Kidney epithelial cell (primary cell): ENCODE results near the gene RGS10. TPM values are rescaled to one million over a fixed set of nuclear protein-coding genes. Genes with fewer than 3 reads are reported as not detected.

Experiments
- DNase-seq: peaks from one replicate; pipeline ENCODE4 v3.0.0-alpha.2; 2010; ENCODE audit warnings: low read depth
- H3K27me3 ChIP-seq: 2 replicates; pipeline ENCODE4 v1.6.0; 2011; ENCODE audit warnings: low read length; ENCODE audit not compliant: control insufficient read depth, insufficient read depth
- H3K36me3 ChIP-seq: 2 replicates; pipeline ENCODE4 v1.5.1; 2011; ENCODE audit warnings: low read length; ENCODE audit not compliant: control insufficient read depth, insufficient read depth
- H3K4me3 ChIP-seq: 2 replicates; pipeline ENCODE4 v1.5.1; 2011; ENCODE audit warnings: low read depth, mild to moderate bottlenecking, control low read depth, low read length
- total RNA-seq: library from RNA; depleted of rRNA; stranded (reverse); fragments of >200 nt; gene quantifications from 2 replicates; pipeline ENCODE4 v1.2.3, GENCODE V29; 2015
- TF ChIP-seq, protein P1 (sequence below): IDR thresholded peaks from 2 replicates; pipeline ENCODE4 v1.5.1; 2011; ENCODE audit warnings: mild to moderate bottlenecking, moderate library complexity, low read length, control low read depth, inconsistent platforms; ENCODE audit not compliant: insufficient read depth, poor library complexity, severe bottlenecking

Gene RGS10, protein sequence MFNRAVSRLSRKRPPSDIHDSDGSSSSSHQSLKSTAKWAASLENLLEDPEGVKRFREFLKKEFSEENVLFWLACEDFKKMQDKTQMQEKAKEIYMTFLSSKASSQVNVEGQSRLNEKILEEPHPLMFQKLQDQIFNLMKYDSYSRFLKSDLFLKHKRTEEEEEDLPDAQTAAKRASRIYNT
- total RNA-seq: 35.1 and 43.7 TPM in 2 replicates

DNA sequence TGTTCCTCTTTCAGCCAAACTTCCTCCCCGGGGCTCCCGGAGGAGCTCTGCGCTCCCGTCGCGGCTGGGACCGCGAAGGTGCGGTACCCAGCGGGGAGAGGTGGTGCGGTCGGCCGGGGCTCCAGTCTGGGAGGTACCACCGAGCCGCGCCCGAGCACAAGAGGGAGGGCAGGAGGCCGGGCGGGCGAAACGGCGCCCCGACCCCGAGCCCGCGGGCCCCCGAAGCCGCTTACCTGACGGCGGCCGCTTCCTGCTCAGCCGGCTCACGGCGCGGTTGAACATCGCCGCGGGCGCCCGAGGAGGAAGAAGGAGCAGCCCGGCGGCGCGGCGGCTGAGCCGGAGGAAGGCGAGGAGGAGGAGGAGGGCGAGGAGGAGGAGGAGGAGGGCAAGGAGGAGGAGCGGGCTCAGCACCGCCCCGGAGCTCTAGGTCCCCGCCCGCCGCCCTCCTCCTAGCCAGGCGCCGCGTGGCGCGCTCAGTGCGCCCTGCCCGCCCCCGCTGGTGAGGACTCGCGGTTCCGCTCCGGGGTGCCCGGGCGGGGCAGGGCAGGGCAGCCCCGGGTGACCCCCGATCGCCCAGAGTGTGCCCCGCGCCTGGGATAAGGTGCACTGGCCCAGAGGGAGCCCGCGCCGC lies at the start of gene RGS10:
Gene RGS10 (minus strand): TSS at position 363 of the 631 bp plus-strand sequence. CDS start 81 bp downstream, at position 282.
- DNase-seq: no peak
- Histone ChIP-seq H3K4me3 (peak within 1 kb of the TSS; percentile 59), H3K36me3 (no peaks in the 10 kb centered on the region), H3K27me3 (no peaks in the 10 kb centered on the region)
- TF ChIP-seq, protein P1, sequence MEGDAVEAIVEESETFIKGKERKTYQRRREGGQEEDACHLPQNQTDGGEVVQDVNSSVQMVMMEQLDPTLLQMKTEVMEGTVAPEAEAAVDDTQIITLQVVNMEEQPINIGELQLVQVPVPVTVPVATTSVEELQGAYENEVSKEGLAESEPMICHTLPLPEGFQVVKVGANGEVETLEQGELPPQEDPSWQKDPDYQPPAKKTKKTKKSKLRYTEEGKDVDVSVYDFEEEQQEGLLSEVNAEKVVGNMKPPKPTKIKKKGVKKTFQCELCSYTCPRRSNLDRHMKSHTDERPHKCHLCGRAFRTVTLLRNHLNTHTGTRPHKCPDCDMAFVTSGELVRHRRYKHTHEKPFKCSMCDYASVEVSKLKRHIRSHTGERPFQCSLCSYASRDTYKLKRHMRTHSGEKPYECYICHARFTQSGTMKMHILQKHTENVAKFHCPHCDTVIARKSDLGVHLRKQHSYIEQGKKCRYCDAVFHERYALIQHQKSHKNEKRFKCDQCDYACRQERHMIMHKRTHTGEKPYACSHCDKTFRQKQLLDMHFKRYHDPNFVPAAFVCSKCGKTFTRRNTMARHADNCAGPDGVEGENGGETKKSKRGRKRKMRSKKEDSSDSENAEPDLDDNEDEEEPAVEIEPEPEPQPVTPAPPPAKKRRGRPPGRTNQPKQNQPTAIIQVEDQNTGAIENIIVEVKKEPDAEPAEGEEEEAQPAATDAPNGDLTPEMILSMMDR: no peak

DNA sequence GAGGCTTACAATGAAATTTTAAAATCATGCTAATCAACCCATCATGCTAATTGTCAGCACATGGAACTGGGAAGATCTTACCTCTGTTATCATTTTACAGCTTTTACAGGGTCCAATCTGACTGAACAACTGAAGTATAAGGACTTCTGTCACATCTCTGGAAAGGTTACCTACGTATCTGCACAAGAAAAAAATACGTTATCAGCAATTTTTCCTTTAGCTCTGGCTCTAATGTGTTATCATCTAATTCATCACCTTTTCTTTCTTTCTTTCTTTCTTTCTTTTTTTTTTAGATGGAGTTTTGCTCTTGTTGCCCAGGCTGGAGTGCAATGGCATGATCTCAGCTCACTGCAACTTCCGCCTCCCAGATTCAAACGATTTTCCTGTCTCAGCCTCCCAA lies 45.6 kb upstream of the RGS10 start:
- Histone ChIP-seq H3K27me3 (no peaks in the 10 kb centered on the region), H3K4me3 (no peak overlapping the region)
- TF ChIP-seq, protein P1: no peak

DNA sequence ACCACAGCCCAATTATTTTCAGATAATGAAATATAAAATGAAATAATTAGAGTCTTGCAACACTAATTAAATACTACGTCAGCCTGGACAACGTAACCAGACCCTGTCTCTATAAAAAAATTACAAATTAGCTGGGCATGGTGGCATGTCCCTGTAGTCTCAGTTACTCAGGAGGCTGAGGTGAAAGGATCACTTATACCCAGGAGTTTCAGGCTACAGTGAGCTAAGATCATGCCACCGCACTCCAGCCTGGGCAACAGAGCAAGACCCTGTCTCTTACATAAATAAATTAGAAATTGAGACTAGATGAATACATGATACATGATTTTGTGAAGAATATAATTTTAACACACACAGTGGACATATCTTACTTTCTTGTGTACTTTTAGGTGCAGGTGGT lies 35.8 kb upstream of the RGS10 start:
- Histone ChIP-seq H3K27me3 (no peaks in the 10 kb centered on the region), H3K36me3 (no peaks in the 10 kb centered on the region), H3K4me3 (no peak overlapping the region)
- TF ChIP-seq, protein P1: no peak
- no peak for DNase-seq

More for the DNA sequence above, 45.6 kb upstream of the RGS10 start:
- no peaks in the 10 kb centered on the region for H3K36me3 ChIP-seq
- DNase-seq: no peak

DNA sequence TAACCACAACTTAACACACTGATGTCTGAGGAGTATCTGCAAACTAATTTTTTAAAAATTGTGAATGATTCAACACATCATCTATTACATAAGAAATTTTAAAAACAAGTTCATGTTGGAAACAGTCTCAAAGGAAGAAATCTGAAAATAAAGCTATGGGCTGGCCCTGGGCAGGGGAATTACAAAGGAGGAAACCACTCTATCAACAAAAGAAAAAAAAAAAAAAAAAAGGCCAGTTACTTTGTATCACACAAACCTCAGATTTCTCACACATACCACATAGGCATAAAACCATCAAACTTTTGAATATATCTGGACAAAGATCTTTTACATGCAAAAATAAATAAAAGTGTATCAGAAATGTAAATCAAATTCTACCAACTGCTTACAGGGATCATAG lies 33.5 kb upstream of the RGS10 start:
- no peak for DNase-seq
- TF ChIP-seq, protein P1: no peak
- no peak overlapping the region for H3K4me3 ChIP-seq
- no peaks in the 10 kb centered on the region for H3K27me3 ChIP-seq
- no peaks in the 10 kb centered on the region for H3K36me3 ChIP-seq

DNA sequence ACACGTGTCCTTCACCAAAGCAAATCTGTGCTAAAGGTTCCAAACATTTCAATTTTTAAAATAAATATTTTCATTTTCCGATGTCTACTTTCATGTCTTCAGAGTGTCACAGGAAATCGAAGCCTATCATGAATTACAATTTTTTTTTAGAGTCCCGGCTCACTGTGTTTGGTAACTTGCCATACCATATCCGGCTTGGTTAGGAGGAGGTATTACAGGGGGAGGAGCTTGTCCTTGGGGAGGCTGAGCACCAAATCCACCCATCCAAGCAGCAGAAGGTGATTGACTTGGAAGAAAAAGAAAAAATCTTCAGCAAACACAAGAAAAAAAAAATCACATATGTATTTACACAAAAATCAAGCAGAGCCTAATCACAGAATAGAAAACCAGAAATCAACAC lies 33.0 kb upstream of the RGS10 start:
- Histone ChIP-seq H3K36me3 (no peaks in the 10 kb centered on the region), H3K4me3 (no peak overlapping the region), H3K27me3 (no peaks in the 10 kb centered on the region)
- TF ChIP-seq, protein P1: no peak
- no peak for DNase-seq

DNA sequence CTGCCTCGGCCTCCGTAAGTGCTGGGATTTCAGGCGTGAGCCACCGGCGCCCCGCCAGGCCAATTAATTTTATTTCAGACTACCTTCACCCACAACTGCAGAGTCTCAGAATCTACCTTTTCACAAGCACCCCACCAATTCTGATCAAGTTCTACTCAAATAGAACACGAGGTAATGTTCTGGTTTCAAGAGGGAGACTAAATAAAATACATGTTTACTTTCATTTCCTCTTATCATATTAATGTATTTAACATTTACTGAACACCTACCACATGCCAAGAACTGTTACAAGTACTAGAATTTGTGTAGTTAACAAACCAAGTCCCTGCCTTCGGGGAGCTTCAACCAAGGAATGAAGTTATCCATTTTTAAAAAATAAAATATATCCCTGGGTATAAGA lies 25.5 kb upstream of the RGS10 start:
- Histone ChIP-seq H3K4me3 (no peak overlapping the region), H3K27me3 (no peaks in the 10 kb centered on the region), H3K36me3 (no peaks in the 10 kb centered on the region)
- no peak for DNase-seq
- TF ChIP-seq, protein P1: no peak
